ENCODE measurements around the gene TMEM131.

DNA sequence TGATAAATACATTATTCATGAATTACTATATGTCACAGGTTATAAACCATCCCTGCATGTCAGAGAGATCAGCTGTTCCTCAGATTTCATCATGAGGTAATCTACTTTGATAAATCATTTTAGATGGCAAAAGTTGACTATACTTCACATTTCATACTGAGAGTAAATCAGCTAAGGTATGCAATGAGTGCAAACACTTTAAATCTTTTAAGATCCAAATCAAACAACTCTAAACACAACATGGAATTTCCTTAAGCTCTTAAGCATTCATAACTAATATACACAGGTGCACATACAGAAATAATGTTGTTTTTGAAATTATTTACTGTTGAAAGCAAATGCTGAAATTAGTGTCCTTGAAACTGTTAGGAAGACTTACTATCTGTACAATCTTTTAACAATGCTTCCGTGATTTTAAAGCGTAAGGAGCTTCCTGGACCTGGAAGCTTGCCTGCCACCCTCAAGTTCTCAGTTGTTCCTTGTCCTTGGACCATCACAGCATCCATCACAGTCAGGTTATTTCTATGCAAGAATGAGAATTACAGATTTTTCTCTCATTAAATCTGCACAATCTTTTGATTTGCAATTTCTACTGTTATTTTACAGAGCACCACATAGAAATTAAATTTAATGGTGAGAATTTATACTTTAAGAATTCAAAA lies 199.2 kb downstream of the TMEM131 start:
- no peak for TF ChIP-seq CTCF (IDR thresholded peaks at IDR 0.05)
- TF ChIP-seq POLR2A (IDR thresholded peaks at IDR 0.05) = no peak
